HG03108 (cell line): Measurements from ENCODE around the gene NBPF12.
"Not testable (repeated sequence)": the region's sequence is repeated elsewhere in the genome, so short reads cannot be mapped to it uniquely, and the experiment has no call there.

ENCODE experiments used
- ATAC-seq: cut with Tn5 transposase; IDR thresholded peaks from one replicate; pipeline ENCODE4 v1.9.1; 2021; ENCODE audit warnings: moderate library complexity; ENCODE audit not compliant: unreplicated experiment

Gene NBPF12

DNA sequence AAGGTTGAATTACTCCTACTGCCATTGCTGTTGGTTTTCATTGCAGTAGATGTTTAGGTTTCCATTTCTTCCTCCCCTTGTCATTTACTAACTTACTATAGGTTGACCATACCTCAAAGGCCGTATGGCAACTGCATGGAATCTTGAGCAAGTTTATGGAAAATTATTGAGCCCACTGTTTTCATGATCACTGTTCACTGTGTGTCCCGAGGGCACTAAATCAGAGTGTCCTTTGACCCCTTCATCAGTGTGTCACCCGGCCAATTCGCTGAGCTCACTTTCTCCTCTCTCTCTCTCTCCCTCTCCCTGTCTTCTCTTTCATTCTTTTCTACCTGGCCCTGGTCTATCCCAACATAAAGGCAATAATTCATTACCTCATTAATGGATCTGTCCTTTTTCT, 47.7 kb downstream of the NBPF12 start:
- not testable (repeated sequence) for ATAC-seq

DNA sequence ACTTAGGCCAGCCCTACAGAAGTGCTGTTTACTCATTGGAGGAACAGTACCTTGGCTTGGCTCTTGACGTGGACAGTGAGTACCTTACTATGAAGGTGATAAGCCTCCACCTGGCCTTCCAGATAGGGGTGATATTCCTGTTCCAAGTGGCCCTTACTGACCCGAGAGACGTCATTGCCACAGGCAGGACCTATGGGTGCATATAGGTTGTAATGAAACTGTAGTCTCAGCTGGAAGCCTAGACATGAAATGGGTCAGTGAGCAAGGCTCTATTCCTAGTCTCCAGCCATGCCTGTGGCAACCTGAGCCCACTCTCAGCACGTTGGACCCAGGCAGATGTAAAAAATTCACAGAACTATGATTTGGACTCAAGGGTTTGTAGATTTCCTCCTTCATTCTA, 48.3 kb downstream of the NBPF12 start:
- not testable (repeated sequence) for ATAC-seq

DNA sequence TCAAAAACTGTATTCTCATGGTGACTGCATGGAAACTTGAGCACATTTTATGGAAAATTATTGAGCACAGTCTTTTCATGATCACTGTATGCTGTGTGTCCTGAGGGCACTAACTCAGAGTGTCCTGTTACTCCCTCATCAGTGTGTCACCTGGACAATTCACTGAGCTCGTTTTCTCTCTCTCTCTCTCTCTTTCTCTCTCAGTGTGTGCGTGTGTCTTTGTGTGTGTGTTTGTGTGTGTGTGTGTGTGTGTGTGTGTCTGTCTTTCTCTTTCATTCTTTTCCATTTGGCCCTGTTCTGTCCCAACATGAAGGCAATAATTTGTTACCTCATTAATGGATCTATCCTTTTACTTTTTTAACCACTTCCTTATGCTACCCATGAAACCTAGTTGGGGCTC, 49.4 kb downstream of the NBPF12 start:
- not testable (repeated sequence) for ATAC-seq

DNA sequence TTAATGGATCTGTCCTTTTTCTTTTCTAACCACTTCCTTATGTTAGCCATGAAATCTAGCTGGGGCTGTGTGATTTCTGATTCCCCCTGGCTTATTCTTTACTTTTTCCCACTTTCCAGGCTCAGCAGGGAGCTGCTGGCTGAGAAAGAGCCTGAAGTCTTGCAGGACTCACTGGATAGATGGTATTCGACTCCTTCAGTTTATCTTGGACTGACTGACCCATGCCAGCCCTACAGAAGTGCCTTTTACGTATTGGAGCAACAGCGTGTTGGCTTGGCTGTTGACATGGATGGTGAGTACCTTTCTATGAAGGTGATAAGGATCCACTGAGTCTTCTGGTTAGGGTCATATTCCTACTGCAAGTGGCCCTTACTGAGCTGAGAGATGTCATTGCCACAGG, 51.3 kb downstream of the NBPF12 start:
- ATAC-seq = not testable (repeated sequence)

DNA sequence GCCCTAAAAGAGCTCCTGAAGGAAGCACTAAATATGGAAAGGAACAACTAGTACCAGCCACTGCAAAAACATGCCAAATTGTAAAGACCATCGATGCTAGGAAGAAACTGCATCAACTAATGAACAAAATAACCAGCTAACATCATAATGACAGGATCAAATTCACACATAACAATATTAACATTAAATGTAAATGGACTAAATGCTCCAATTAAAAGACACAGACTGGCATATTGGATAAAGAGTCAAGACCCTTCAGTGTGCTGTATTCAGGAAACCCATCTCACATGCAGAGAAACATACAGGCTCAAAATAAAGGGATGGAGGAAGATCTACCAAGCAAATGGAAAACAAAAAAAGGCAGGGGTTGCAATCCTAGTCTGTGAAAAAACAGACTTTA, 70.4 kb downstream of the NBPF12 start:
- not testable (repeated sequence) for ATAC-seq

DNA sequence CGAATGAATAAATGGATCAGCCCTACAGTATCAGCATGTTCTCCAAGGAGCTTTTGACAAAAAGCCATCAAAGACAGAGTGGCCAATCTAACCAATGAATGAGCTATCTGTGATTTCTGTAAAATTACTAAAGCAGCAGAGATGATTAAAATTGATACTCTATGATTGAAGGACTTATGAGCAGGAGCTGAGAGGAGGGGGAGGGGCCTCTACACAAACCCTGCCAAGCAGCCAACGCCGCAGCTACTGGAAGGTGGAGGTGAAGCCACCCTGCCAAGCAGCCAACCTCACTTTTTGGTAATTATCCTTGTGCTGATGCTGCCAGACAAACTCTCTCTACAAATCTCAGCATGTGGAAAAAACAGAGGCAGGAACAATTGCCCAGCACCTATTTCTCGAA, 88.9 kb downstream of the NBPF12 start:
- not testable (repeated sequence) for ATAC-seq

DNA sequence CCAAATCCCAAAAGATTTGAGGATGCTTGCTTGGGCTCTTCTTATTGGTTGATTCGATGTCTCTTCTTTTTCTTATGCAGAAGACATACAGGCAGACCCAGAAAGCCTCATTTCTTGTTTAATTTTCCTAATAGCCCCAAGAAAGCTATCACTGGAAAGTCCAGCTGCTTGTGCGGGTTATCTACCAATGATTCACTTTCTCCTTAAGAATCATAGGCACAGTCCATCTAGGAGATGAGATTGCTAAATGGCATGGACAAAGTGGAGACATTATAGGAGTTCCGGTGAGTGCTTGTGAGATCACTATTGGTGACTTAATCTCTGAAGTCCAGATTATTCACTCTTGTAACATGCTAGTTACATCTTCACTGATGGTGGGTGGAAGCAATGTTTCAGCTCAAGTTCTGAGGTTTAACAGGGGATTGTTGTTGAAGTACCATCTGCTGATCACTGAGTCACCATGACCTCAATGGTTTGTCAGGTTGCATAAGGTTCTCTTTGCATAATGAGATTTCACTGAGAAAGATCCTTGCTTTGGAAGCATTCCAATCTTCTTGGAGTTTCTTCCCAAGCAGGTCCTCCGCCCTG, 92.0 kb downstream of the NBPF12 start:
- not testable (repeated sequence) for ATAC-seq

DNA sequence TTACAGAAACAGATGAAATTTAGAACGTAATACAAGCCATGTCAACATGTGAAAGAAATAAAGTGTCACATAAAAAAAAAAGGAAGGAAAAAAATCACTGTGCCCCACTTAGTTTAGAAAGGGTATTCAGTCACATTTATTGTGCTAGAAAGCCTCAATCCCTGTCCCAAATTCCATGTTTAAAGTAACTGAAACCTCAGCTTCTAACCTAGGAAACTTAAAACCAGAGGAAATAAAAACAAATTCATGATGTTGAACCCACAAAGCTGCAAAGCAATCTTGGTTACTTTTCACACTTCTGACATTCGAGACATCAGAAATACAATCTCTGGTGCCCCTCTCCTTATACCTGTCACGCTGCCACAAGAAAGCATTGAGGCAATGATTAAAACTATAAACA, 101.8 kb downstream of the NBPF12 start:
- ATAC-seq = no peak

DNA sequence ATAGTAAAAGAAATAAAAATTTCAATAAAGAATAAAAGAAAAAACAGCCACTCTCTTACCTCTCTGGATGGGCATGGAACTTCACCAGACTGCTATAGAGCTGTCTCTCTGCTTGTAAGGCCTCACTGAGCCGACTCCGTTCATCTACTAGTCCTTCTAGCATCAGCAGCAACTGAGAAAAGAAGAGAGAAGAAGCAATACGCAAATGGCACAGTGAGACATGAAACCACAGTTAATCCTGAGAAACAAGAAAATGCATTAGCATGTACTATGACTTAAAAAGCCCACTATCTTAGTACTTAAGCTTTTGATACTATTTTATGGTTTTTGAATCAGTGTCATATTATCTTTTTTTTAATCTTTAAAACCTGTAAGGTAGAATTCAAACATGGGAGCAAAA, 104.8 kb downstream of the NBPF12 start:
- not testable (repeated sequence) for ATAC-seq

DNA sequence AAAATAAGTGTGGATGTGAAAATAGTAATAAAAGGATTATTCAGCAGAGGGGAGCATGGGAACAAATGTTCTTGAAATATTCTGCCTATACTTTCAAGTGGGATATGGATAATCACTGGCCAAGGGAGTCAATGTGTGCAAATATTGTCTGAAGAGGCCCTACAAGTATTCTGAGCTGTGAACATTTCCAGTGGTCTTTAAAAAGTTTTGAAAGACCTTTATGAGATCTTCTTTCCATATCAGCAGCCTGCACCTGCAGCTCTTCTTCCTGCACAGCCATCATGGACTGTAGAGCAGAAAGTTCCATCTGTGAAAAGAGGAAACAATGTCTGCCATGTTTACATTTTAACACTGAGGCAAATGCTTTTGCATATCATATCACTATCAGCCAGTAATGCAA, 106.4 kb downstream of the NBPF12 start:
- ATAC-seq = not testable (repeated sequence)
